IgD-negative memory B cell (primary cell): ENCODE data around the gene TMEM178A. TPM values are rescaled to one million over a fixed set of nuclear protein-coding genes. Genes with fewer than 3 reads are reported as not detected.

Source experiments
- H3K27ac Mint-ChIP-seq, 3 donors: one replicate each; pipeline ENCODE4 v1.8.0; 2020 to 2022; ENCODE audit warnings: mild to moderate bottlenecking in 3 of 3, mixed read lengths in 3 of 3, moderate library complexity in 1 of 3
- H3K27me3 Mint-ChIP-seq: one replicate; pipeline ENCODE4 v1.8.0; 2021; ENCODE audit warnings: mixed read lengths
- H3K36me3 Mint-ChIP-seq: one replicate; pipeline ENCODE4 v1.8.0; 2020; ENCODE audit warnings: mild to moderate bottlenecking, mixed read lengths
- H3K4me1 Mint-ChIP-seq, 3 donors: one replicate each; pipeline ENCODE4 v1.8.0; 2020 to 2022; ENCODE audit warnings: mixed read lengths in 3 of 3, mild to moderate bottlenecking in 1 of 3
- H3K4me3 Mint-ChIP-seq, 4 donors: one replicate each; pipeline ENCODE4 v1.8.0; 2020 to 2022; ENCODE audit warnings: mild to moderate bottlenecking in 4 of 4, mixed read lengths in 4 of 4, moderate library complexity in 3 of 4
- H3K9me3 Mint-ChIP-seq, 3 donors: one replicate each; pipeline ENCODE4 v1.8.0; 2020 to 2021; ENCODE audit warnings: mixed read lengths in 3 of 3, mild to moderate bottlenecking in 1 of 3
- polyA plus RNA-seq: library from polyadenylated mRNA; unstranded; fragments of 300-500 nt; fragmentation: Illumina TruSeq; gene quantifications from one replicate; pipeline ENCODE4 v1.2.3, GENCODE V29; 2021

Gene TMEM178A
- polyA plus RNA-seq, 1 donor from 2014 or later = not detected

DNA sequence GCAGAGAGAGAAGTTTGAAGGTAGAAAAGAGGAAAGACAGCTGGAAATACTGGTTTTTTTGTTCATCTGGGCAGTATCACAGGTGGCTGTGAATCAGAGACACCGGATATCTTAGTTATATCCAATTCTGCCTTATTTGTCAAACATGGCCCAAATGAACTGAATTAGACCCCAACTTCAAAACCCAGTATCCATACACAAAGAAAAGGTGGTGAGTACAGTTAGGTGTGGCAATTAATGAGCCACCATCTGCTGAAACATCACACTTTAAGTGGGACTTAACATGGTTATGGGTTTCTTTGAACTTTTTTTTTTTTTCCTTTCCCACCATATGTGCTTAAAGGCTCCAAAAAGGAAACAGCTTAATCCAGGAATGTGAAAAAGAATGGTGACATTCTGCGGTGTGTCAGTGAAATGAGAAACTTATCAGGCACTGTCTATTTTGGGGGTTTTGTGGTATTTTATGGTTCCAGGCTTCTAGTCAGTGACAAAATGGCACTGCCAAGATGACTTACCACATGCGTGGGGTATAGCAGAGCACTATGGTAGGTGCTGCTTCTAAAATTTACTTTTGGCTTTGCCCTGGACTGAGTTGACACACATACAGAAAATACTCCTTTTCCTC lies 5.0 kb upstream of the TMEM178A start:
- Mint-ChIP-seq H3K9me3 (peaks cover 0 to 2% (median 0%) of the 10 kb centered on the region in 3 donors), H3K4me1 (no peaks in the 10 kb centered on the region), H3K27ac (peak overlapping the region in 1 of 3 donors; percentile 8), H3K27me3 (peaks cover 17% of the 10 kb centered on the region), H3K36me3 (no peaks in the 10 kb centered on the region), H3K4me3 (no peak overlapping the region)

DNA sequence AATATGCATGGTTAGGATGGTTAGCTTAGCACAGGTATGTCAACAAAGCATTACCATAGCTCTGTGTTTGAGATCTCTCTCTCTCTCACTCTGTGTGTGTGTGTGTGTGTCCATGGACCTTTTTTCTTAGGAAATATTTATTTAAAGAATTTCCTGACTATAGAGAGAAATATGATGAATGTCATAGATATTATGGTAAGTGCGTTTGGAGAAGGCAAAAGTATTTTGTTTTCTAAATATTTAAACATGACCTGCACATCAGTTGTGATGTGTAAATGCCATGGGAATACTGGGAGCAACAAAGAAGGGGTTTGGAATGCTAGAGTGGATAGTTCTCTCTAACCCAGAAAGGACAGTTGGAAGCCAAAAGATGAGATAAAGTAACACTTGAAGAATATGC lies 3.9 kb upstream of the TMEM178A start:
- H3K4me3 Mint-ChIP-seq = peak overlapping the region in 1 of 4 donors; percentile 34
- no peaks in the 10 kb centered on the region for H3K36me3 Mint-ChIP-seq
- peaks cover 22% of the 10 kb centered on the region for H3K27me3 Mint-ChIP-seq
- no peaks in the 10 kb centered on the region for H3K9me3 Mint-ChIP-seq
- peaks cover 0 to 5% (median 3%) of the 10 kb centered on the region in 3 donors for H3K4me1 Mint-ChIP-seq
- H3K27ac Mint-ChIP-seq = no peak overlapping the region

DNA sequence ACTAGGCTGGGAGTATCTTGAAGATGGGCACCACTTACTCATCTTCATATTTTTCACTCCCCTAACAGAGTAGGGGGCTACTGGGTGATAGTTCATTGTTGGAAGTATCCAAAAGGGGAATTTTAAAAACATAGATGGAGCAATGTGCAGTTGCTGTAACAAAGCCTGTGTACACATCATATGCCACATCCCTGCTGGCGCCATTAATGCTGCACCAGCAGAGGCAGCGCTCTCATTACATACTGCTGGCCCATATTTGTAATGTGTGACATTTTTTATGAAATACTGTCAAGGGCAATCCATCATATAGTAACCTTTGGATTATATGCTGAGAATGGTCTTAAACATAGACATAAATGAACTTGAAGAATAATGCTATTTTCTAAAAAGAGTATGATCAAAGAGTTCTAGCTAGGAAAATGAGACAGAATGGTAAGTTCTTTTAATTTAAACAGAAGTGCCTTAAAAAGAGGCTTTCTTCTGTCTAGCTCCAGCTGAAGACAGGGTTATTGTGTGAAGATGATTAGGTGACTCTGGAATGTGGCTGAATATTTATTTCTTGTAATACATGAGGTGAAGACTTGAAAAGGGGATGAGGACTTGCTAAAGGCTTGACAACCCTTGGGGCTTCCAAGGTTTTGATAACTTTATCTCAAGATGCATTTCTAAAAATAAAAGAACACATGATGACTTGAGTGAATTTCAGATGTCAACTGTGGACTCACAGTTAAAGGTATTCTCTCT lies 2.4 kb upstream of the TMEM178A start:
- no peaks in the 10 kb centered on the region for H3K36me3 Mint-ChIP-seq
- H3K4me3 Mint-ChIP-seq = no peak overlapping the region
- no peak overlapping the region for H3K27ac Mint-ChIP-seq
- no peaks in the 10 kb centered on the region for H3K9me3 Mint-ChIP-seq
- H3K27me3 Mint-ChIP-seq = peaks cover 36% of the 10 kb centered on the region
- H3K4me1 Mint-ChIP-seq = peaks cover 2 to 9% (median 7%) of the 10 kb centered on the region in 3 donors

DNA sequence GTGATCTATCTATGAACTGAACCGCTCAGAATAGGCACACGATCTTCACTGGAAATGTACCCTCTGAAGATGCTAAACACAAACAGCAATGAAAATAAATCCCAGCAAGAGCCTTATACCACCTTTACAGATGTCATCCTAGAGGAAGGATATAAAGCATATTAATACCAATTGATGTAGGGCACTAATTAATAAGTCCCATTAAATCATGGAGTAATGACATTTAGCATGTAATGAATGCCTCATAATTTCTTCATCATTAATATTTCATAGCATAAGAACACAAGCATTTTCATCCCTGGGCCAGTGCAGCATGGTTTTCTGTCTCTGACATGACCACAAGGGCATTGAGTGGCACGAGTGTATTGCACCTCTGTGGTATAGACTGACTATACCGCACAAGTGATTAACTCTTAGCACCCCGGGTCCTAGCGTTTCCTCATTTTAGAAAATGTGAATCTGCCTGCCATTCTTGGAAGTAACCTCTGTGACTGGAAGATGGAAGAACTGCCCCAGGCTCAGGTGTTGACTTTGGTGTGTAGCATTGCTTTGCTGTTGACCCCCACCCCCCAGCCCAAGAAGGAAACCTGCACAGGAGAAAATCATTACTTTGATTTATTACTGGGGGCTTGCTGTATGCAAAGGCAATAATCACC lies 1.4 kb upstream of the TMEM178A start:
- Mint-ChIP-seq H3K27ac (no peak overlapping the region), H3K9me3 (no peaks in the 10 kb centered on the region), H3K36me3 (no peaks in the 10 kb centered on the region), H3K4me1 (peaks cover 2 to 9% (median 7%) of the 10 kb centered on the region in 3 donors), H3K4me3 (no peak overlapping the region), H3K27me3 (peaks cover 41% of the 10 kb centered on the region)

DNA sequence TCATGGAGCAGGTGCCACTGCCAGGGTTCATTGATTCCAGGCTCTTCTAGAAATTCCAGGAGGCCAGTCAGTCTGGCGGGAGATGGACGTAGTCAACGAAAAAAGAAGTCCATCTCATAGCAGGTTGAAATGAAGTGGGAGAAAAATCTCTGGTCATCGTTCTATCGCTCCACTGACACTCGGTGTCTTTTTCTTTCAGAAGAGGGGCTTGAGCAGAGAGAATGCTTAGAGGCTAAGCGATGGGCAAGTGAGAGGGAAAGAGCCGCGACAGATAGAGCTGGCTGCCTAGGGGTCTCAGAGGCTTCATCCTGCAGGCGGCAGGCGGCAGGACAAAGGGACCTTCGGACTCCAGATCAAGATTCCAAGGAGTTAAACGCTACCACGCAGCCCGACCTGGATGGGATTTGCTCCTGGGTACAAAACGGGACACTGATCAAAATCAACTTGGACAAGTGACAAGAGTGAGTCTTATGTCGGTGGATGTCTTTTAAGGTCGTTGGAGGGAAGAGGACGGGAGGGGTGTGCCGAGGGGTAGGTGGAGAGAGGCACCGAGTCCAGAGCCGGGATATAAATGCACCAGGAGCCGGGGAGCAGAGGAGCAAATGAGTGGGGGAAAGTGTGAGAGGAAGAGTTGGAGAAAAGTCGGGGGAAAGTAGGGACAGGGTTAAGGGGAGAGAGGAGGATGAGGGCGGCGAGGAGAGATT lies 677 bp upstream of the TMEM178A start:
- Mint-ChIP-seq H3K36me3 (no peaks in the 10 kb centered on the region), H3K27me3 (peaks cover 47% of the 10 kb centered on the region), H3K4me1 (peaks cover 2 to 9% (median 7%) of the 10 kb centered on the region in 3 donors), H3K9me3 (no peaks in the 10 kb centered on the region), H3K4me3 (peak overlapping the region in 1 of 4 donors; percentile 90), H3K27ac (no peak overlapping the region)

DNA sequence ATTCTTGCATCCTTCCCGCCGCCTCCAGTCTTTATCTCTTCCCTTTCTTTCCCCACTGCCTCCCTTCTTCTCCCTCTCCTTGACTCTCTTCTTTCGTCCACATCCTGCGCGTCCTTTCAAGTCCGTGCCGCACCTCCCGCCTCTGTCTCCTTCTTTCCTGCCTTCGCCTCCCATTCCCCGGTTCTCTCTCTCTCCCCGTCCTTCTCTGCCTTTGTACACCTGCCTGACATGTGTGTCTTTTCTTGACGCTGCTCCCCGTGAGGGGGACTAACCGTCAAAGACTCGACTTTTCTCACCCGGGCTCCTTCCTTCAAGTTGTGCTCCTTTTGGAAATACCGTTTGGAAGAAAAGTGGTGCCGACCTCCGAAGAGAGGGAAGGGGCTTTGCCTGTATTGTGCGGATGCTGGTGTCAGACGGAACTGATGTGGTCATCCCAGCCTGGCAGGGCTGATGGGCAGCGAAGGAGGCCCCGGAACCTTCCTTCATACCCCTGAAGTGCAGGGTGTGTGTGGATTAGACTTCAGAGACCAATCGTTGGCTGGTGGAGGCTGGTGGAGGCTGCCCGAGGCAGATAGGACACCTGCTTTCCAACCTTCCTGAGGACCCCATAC lies 879 bp downstream of the TMEM178A start:
- H3K27me3 Mint-ChIP-seq = peaks cover 49% of the 10 kb centered on the region
- H3K4me1 Mint-ChIP-seq = peaks cover 2 to 9% (median 7%) of the 10 kb centered on the region in 3 donors
- H3K36me3 Mint-ChIP-seq = no peaks in the 10 kb centered on the region
- H3K9me3 Mint-ChIP-seq = no peaks in the 10 kb centered on the region
- H3K27ac Mint-ChIP-seq = no peak overlapping the region
- H3K4me3 Mint-ChIP-seq = peak overlapping the region; percentile 19 to 89 (median 65)

DNA sequence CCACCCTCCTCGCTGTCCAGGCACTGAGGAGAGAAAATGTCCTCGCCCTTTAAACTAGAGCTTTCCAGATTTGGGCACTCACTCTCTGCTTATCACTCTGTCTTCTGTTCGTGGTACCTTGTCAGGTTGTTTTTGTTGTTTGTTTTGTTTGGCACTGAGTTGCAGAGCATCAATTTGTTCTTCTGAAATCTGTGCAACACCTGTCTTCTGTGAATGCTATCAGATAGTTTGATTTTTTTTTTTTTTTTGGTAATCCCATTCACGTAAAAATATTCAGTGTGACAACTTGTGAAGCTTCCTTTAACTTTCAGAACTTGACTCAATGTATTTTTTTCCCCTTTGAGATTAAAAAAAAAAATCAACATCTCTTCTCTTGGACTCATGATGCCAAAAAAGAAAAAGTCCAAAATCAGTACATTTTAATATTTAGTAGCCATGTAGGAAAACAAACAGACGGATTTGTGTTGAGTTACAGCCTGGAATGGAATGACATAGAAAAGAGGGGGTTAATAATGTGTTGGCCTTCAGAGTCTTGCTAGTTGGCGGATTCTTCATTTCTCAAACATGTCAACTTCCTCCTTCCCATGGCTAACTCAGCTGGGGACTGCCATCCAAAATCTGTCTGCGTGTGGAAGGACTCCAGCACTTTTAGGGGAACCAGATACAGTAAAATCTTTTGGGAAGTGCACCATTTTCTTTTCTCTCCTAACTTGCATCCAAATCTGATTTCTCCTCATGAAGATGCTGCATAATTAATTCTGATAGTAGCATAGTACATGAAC lies 1.6 kb downstream of the TMEM178A start:
- Mint-ChIP-seq H3K27me3 (peaks cover 49% of the 10 kb centered on the region), H3K36me3 (no peaks in the 10 kb centered on the region), H3K27ac (no peak overlapping the region), H3K4me3 (peak overlapping the region in 3 of 4 donors; percentile 19 to 42 (median 41)), H3K9me3 (no peaks in the 10 kb centered on the region), H3K4me1 (peaks cover 2 to 9% (median 7%) of the 10 kb centered on the region in 3 donors)

DNA sequence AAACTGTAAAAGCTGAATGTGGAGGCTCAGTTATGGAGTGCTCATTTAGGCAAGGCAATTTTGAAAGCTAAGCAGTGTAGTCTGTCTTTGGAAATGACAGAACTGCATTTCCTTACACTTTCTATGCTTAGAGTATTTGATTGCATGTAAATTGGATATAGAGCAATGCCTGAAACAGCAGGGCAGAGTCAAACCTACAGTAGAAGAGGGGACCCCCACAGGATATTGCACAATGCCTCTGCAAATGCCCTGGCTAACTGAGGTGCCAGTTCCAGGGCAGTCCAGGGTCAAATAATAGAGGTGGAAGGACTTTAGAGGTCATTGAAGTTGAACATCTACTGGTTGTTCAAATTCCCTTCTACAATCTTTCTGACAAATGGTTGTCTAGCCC lies 2.2 kb downstream of the TMEM178A start:
- Mint-ChIP-seq H3K4me3 (peak overlapping the region in 1 of 4 donors; percentile 41), H3K27ac (no peak overlapping the region), H3K27me3 (peaks cover 49% of the 10 kb centered on the region), H3K36me3 (no peaks in the 10 kb centered on the region), H3K4me1 (peaks cover 2 to 9% (median 7%) of the 10 kb centered on the region in 3 donors), H3K9me3 (peaks cover 0 to 2% (median 0%) of the 10 kb centered on the region in 3 donors)

DNA sequence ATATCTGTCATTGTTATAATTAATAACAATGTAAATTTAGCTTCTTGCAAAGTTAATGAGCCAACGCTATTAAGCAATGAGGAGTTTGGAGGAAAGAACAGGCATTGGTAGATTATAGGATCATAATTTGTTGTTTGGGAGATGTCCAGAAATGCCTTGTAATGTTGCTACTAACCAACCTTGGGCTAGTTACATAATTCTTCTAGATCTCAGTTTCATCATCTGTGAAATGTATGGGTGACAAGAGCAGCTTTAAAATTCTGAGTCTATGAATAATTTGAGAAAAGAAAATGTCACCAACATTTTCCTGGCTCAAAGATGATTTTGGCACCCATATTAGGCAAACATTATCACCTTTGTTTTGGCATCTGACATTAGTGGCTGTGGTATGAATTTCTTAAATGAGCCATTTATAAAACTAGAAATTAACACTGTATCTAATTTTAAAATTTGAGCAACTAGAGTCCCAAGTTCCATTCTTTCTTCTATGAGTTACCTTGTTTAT lies 2.9 kb downstream of the TMEM178A start:
- H3K27me3 Mint-ChIP-seq = peaks cover 45% of the 10 kb centered on the region
- peaks cover 2 to 9% (median 7%) of the 10 kb centered on the region in 3 donors for H3K4me1 Mint-ChIP-seq
- H3K36me3 Mint-ChIP-seq = no peaks in the 10 kb centered on the region
- no peak overlapping the region for H3K27ac Mint-ChIP-seq
- no peak overlapping the region for H3K4me3 Mint-ChIP-seq
- peaks cover 0 to 2% (median 0%) of the 10 kb centered on the region in 3 donors for H3K9me3 Mint-ChIP-seq

DNA sequence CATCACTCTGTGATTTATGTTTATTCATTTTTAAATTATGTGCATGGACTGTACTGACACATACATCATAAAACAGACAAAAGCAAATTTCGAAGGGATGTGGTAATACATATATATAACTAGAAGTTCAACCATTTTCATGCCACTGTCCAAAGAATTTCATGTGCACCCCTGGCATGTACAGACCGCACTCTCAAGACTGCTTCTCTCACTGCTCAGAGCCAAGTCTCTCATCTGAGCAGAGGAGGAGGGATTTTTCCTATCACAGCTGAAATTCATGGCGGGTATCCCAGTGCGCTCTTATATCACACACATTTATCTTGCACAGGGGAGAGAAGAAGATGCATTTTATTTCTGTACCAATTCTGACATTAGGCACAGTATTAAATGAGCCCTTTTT lies 5.9 kb downstream of the TMEM178A start:
- H3K36me3 Mint-ChIP-seq = no peaks in the 10 kb centered on the region
- H3K4me1 Mint-ChIP-seq = peaks cover 2 to 8% (median 4%) of the 10 kb centered on the region in 3 donors
- H3K27ac Mint-ChIP-seq = no peak overlapping the region
- H3K27me3 Mint-ChIP-seq = peaks cover 34% of the 10 kb centered on the region
- no peak overlapping the region for H3K4me3 Mint-ChIP-seq
- H3K9me3 Mint-ChIP-seq = peaks cover 0 to 2% (median 0%) of the 10 kb centered on the region in 3 donors

DNA sequence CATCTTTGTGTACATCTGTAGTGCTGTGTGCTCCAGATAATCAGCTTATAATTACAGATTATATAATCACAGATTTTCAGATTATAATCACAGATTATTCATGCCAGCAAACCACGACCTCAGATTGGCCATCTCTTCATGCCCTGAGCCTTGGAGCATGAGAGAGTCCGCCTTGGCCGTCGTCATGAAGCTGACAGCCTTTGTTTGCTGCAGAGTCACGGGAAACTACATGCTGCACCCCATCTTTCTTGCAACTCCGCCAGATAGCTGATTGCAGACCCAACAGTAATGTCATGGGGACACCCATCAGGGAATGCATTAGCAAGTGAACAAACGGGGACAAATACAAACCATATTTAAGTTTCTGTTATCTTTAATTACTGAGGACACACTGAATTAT lies 7.3 kb downstream of the TMEM178A start:
- Mint-ChIP-seq H3K27me3 (peaks cover 23% of the 10 kb centered on the region), H3K36me3 (no peaks in the 10 kb centered on the region), H3K4me3 (no peak overlapping the region), H3K9me3 (peaks cover 0 to 4% (median under 1%) of the 10 kb centered on the region in 3 donors), H3K27ac (no peak overlapping the region), H3K4me1 (peaks cover 0 to 2% (median 0%) of the 10 kb centered on the region in 3 donors)

DNA sequence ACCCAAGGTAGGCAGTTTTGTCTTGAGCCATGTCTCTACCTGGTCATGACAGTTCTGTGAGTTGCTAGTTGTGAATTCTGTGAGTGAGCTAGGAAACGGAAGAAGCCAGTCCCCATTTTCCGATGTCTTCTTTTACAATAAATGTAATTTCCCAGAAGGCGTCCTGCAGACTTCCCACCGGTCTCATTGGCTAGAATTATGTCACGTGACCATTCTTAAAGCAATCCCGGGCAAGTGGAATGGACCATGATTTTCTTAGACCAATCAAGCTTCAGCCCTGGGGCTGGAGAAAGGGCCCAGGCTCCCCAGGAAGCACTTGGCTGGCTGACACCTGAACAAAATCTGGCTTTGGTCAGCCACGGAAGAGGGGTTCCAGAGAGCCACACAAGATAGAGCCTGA lies 10.6 kb downstream of the TMEM178A start:
- H3K36me3 Mint-ChIP-seq = no peaks in the 10 kb centered on the region
- H3K4me1 Mint-ChIP-seq = peaks cover 0 to 2% (median 0%) of the 10 kb centered on the region in 3 donors
- no peak overlapping the region for H3K4me3 Mint-ChIP-seq
- peaks cover 8% of the 10 kb centered on the region for H3K27me3 Mint-ChIP-seq
- peaks cover 2 to 7% (median 7%) of the 10 kb centered on the region in 3 donors for H3K9me3 Mint-ChIP-seq
- H3K27ac Mint-ChIP-seq = no peak overlapping the region

DNA sequence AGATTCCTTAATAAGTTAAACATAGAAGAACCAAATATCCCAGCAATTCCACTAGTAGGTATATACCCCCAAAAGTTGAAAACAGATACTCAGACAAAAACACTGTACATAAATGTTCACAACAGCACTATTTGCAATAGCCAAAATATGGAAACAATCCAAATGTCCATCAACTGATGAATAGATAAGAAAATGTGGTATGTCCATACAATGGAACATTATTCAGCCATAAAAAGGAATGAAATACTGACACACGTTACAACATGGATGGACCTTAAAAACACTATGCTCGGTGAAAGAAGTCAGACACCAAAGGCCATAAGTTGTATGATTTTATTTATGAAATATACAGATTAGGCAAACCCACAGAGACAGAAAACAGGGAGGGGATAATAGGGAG lies 12.5 kb downstream of the TMEM178A start:
- no peak overlapping the region for H3K4me3 Mint-ChIP-seq
- H3K27ac Mint-ChIP-seq = no peak overlapping the region
- H3K27me3 Mint-ChIP-seq = peaks cover 8% of the 10 kb centered on the region
- peaks cover 0 to 2% (median 0%) of the 10 kb centered on the region in 3 donors for H3K4me1 Mint-ChIP-seq
- H3K36me3 Mint-ChIP-seq = no peaks in the 10 kb centered on the region
- H3K9me3 Mint-ChIP-seq = peaks cover 2 to 7% (median 5%) of the 10 kb centered on the region in 3 donors
